PC-9 (cell line): ENCODE measurements around the gene ASIC4. TPM values are rescaled to one million over a fixed set of nuclear protein-coding genes. Genes with fewer than 3 reads are reported as not detected.
A peak's percentile ranks its signal among the peaks of the same experiment; 100 is the strongest.

ENCODE experiments used
- Bru-seq: library from RNA; stranded (reverse); fragments of 400-500 nt; gene quantifications from one replicate; lab custom pipeline; 2021; lab: Mats Ljungman, UMichigan
- BruChase-seq, 2 experiments: library from RNA; stranded (reverse); fragments of 400-500 nt; gene quantifications; one replicate each; lab custom pipeline; 2021; lab: Mats Ljungman, UMichigan
- BruUV-seq: library from RNA; stranded (reverse); fragments of 400-500 nt; replicated peaks from 2 replicates; lab custom pipeline; 2021; lab: Mats Ljungman, UMichigan
- CTCF ChIA-PET: fragments of 300-600 bp; sonication (Branson Sonifier 250); formaldehyde crosslinking; loops from one replicate; lab custom pipeline; 2022; ENCODE audit warnings: antibody characterized with exemption; lab: Charles Lee
- POLR2A ChIA-PET: fragments of 300-600 bp; sonication (Branson Sonifier 250); formaldehyde crosslinking; loops from one replicate; lab custom pipeline; 2022; ENCODE audit warnings: antibody characterized with exemption; ENCODE audit not compliant: unreplicated experiment; lab: Charles Lee
- DNase-seq, 2 experiments: peaks; one replicate each; pipeline versions ENCODE4 v3.0.0 to v3.0.0-alpha.2; 2015 to 2022; ENCODE audit warnings: mixed read lengths in 1 of 2
- H2AFZ ChIP-seq: fragments of 200-600 bp; sonication (generic); 2 replicates; pipeline ENCODE4 v1.8.1; 2017; ENCODE audit warnings: antibody characterized with exemption
- H3F3A ChIP-seq: fragments of 200-600 bp; sonication (generic); 2 replicates; pipeline ENCODE4 v1.8.1; 2017; ENCODE audit warnings: antibody characterized with exemption, mild to moderate bottlenecking, low read depth; ENCODE audit not compliant: insufficient read depth
- H3K27ac ChIP-seq: fragments of 200-600 bp; sonication (generic); 2 replicates; pipeline ENCODE4 v1.6.1; 2016; ENCODE audit warnings: mixed run types
- H3K27me3 ChIP-seq: fragments of 200-600 bp; sonication (generic); 2 replicates; pipeline ENCODE4 v1.6.1; 2016; ENCODE audit warnings: low read depth, mixed run types; ENCODE audit not compliant: insufficient read depth
- H3K36me3 ChIP-seq: fragments of 200-600 bp; sonication (generic); 2 replicates; pipeline ENCODE4 v1.6.1; 2016; ENCODE audit warnings: low read depth, mixed run types
- H3K4me1 ChIP-seq: fragments of 200-600 bp; sonication (generic); replicated peaks from 2 replicates; pipeline ENCODE4 v1.6.1; 2016; ENCODE audit warnings: mixed run types; ENCODE audit not compliant: insufficient read depth
- H3K4me2 ChIP-seq: fragments of 200-600 bp; sonication (generic); 2 replicates; pipeline ENCODE4 v1.6.1; 2017; ENCODE audit warnings: mixed run types
- H3K4me3 ChIP-seq: fragments of 200-600 bp; sonication (generic); 2 replicates; pipeline ENCODE4 v1.6.1; 2016; ENCODE audit warnings: mixed run types
- H3K79me2 ChIP-seq: fragments of 200-600 bp; sonication (generic); 2 replicates; pipeline ENCODE4 v1.6.1; 2017; ENCODE audit warnings: low read depth, mixed run types
- H3K9me2 ChIP-seq: fragments of 200-600 bp; sonication (generic); 2 replicates; pipeline ENCODE4 v1.8.1; 2017; ENCODE audit warnings: mild to moderate bottlenecking; ENCODE audit not compliant: insufficient read depth
- H3K9me3 ChIP-seq: fragments of 200-600 bp; sonication (generic); 2 replicates; pipeline ENCODE4 v1.8.1; 2016; ENCODE audit warnings: low read depth; ENCODE audit not compliant: insufficient read depth
- H4K20me1 ChIP-seq: fragments of 200-600 bp; sonication (generic); 2 replicates; pipeline ENCODE4 v1.8.1; 2017; ENCODE audit not compliant: insufficient read depth
- EZH2 ChIP-seq: fragments of 200-600 bp; sonication (generic); IDR thresholded peaks from 2 replicates; pipeline ENCODE4 v1.8.0; 2017; ENCODE audit warnings: antibody characterized with exemption, low read depth
- intact Hi-C: fragments of 100-400 bp; cut with micrococcal nuclease; formaldehyde crosslinking; loops from one replicate; pipeline ENCODE4 v1.10.0; 2022; ENCODE audit not compliant: unreplicated experiment
- long read RNA-seq: library from polyadenylated mRNA; stranded (forward); transcript quantifications from one replicate; pipeline ENCODE4 v2.0.0, GENCODE V29; 2022
- total RNA-seq: library from RNA; stranded (reverse); gene quantifications from 2 replicates; pipeline ENCODE4 v1.2.3, GENCODE V29; 2021
- TF ChIP-seq, protein P1 (sequence below): fragments of 200-600 bp; sonication (generic); conservative IDR thresholded peaks from 2 replicates; pipeline ENCODE4 v1.6.1; 2017; ENCODE audit warnings: mixed run types, antibody characterized with exemption, mild to moderate bottlenecking, moderate library complexity

The ASIC4 gene, protein sequence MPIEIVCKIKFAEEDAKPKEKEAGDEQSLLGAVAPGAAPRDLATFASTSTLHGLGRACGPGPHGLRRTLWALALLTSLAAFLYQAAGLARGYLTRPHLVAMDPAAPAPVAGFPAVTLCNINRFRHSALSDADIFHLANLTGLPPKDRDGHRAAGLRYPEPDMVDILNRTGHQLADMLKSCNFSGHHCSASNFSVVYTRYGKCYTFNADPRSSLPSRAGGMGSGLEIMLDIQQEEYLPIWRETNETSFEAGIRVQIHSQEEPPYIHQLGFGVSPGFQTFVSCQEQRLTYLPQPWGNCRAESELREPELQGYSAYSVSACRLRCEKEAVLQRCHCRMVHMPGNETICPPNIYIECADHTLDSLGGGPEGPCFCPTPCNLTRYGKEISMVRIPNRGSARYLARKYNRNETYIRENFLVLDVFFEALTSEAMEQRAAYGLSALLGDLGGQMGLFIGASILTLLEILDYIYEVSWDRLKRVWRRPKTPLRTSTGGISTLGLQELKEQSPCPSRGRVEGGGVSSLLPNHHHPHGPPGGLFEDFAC
- total RNA-seq (0.22 and 0.30 TPM in 2 replicates), Bru-seq, nascent RNA (percentile 12 among the genes with signal in this experiment), BruChase-seq, experiment 1, labeled RNA remaining after a 2-hour chase (percentile 25 among the genes with signal in this experiment), BruChase-seq, experiment 2, labeled RNA remaining after a 6-hour chase (percentile 21 among the genes with signal in this experiment)
- long read RNA-seq: 0 reads

DNA sequence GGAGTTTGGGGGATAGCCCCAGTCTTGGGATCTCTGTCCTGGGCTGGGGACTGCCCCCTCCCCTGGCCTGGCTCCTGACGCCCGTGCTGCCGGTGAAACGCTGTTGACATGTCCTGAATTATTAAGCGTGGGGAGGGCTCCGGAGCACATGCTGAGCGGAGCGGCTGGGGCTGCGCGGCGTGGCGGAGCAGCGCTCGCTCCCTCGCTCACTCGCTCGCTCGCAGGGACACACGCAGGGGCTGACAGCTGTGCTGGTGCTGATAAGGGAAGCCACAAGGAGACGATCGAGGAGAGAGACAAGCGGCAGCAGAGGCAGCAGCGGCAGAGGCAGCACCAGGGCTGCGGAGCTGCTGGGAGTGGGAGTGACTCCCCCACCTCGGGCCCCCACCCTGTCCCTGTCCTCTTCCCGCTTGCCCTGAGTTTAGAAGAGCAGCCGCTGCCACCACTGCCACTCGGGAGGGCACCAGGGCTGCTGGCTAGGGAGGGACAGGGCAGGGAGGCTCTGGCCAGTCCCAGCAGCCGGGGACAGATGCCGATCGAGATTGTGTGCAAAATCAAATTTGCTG, at the start of gene ASIC4:
Gene ASIC4 (plus strand): TSS at position 287 of the 566 bp plus-strand sequence. CDS start 243 bp downstream, at position 530.
- Histone ChIP-seq H3K9me2 (no peaks in the 10 kb centered on the region), H4K20me1 (no peaks in the 10 kb centered on the region), H3K79me2 (no peaks in the 10 kb centered on the region), H3K4me3 (no peak within 1 kb of the TSS), H3K9me3 (no peaks in the 10 kb centered on the region), H3F3A (no peaks in the 10 kb centered on the region), H3K27ac (no peak within 1 kb of the TSS), H3K27me3 (peaks cover 79% of the 10 kb centered on the region), H3K4me1 (no peaks in the 10 kb centered on the region), H2AFZ (no peak within 1 kb of the TSS), H3K4me2 (no peak within 1 kb of the TSS), H3K36me3 (no peaks in the 10 kb centered on the region)
- CTCF ChIA-PET: interaction anchor here (0.6 kb wide), 1 partner anchor 48 kb away, joined by 3 read pairs; no protein-coding TSS in a partner anchor
- POLR2A ChIA-PET: interaction anchor here (0.5 kb wide), 1 partner anchor 122 kb away, joined by 3 read pairs; no protein-coding TSS in a partner anchor
- TF ChIP-seq, protein P1, sequence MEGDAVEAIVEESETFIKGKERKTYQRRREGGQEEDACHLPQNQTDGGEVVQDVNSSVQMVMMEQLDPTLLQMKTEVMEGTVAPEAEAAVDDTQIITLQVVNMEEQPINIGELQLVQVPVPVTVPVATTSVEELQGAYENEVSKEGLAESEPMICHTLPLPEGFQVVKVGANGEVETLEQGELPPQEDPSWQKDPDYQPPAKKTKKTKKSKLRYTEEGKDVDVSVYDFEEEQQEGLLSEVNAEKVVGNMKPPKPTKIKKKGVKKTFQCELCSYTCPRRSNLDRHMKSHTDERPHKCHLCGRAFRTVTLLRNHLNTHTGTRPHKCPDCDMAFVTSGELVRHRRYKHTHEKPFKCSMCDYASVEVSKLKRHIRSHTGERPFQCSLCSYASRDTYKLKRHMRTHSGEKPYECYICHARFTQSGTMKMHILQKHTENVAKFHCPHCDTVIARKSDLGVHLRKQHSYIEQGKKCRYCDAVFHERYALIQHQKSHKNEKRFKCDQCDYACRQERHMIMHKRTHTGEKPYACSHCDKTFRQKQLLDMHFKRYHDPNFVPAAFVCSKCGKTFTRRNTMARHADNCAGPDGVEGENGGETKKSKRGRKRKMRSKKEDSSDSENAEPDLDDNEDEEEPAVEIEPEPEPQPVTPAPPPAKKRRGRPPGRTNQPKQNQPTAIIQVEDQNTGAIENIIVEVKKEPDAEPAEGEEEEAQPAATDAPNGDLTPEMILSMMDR: no peak
- no peak for TF ChIP-seq EZH2
- BruUV-seq: no TSS peak
- intact Hi-C loops: no loop called here
- DNase-seq: no peak

DNA sequence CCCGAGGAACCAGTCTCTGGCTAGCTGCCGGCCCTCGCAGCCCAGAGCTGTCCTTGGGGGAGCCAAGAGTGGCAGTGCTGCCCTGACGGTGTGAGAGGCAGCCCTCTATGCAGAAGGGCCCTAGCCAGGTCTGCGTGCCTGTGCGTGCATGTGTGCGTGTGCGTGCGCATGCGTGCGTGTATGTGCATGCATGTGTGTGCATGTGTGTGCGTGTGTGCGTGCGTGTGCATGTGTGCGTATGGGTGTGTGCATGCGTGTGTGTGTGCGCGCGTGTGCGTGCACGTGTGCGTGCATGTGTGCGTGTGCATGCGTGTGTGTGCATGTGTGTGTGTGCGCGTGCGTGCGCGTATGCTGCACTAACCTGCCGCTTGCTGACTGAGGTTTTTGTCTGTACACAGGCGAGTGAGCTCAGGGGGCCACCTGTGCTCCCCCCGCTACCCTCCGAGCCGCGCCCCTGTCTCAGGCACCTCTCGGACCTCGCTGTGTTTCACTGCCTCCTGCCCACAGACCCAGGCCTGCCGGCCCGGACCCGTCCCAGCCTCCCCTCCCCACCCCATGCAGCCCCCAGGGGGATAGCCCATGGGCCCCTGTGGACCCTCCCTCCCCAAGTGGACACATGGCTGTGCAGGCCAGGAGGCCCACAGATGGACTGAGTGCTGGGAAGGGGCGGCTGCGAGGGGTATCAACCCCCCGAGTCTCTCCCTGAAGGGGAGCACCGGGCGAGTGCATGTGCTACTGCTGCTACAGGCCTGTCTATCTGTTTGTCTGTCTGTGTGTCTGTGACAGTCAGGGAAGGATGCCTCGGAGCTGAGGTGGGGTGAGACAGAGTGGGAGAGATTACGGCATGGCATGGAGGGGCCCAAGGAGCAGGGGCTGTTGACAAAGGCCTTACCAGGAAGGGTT, 48.4 kb upstream of the ASIC4 start:
- BruUV-seq: no TSS peak
- H3K4me1 ChIP-seq: no peaks in the 10 kb centered on the region
- intact Hi-C loops: no loop called here
- H3K9me3 ChIP-seq: no peaks in the 10 kb centered on the region
- no peaks in the 10 kb centered on the region for H3K79me2 ChIP-seq
- H3K27ac ChIP-seq: no peak overlapping the region
- H3K9me2 ChIP-seq: no peaks in the 10 kb centered on the region
- H3K4me3 ChIP-seq: no peak overlapping the region
- ChIA-PET POLR2A (no interaction called here), CTCF (no interaction called here)
- no peak overlapping the region for H2AFZ ChIP-seq
- H3K27me3 ChIP-seq: no peaks in the 10 kb centered on the region
- DNase-seq: no peak
- no peaks in the 10 kb centered on the region; the same call in 1 of the 2 replicates for H4K20me1 ChIP-seq
- H3F3A ChIP-seq: peaks cover 6% of the 10 kb centered on the region; the same call in 1 of the 2 replicates
- TF ChIP-seq EZH2: no peak
- TF ChIP-seq, protein P1: no peak
- no peaks in the 10 kb centered on the region for H3K36me3 ChIP-seq
- no peak overlapping the region for H3K4me2 ChIP-seq
